SU-DHL-6 (cell line): Measurements from ENCODE around the gene PANK2.

Experiments
- H2AFZ ChIP-seq: fragments of 200-600 bp; sonication (generic); 2 replicates; pipeline ENCODE4 v1.6.1; 2014; ENCODE audit warnings: low read depth, mild to moderate bottlenecking, moderate library complexity, mixed read lengths, antibody characterized with exemption, low read length; ENCODE audit not compliant: severe bottlenecking
- H3F3A ChIP-seq: fragments of 200-600 bp; shearing (Covaris generic); 2 replicates; pipeline ENCODE4 v1.6.0; 2016; ENCODE audit warnings: antibody characterized with exemption, mild to moderate bottlenecking; ENCODE audit not compliant: insufficient read depth
- H3K27ac ChIP-seq: fragments of 200-600 bp; sonication (generic); 2 replicates; pipeline ENCODE4 v1.5.1; 2016; ENCODE audit warnings: low read depth, mild to moderate bottlenecking, low read length, moderate library complexity, mixed read lengths
- H3K27me3 ChIP-seq: fragments of 200-600 bp; sonication (generic), shearing (Covaris generic); 2 replicates; pipeline ENCODE4 v1.6.0; 2014; ENCODE audit warnings: mild to moderate bottlenecking, low read length
- H3K36me3 ChIP-seq: fragments of 200-600 bp; sonication (generic); 2 replicates; pipeline ENCODE4 v1.6.1; 2014; ENCODE audit warnings: mild to moderate bottlenecking, low read length, mixed read lengths
- H3K4me2 ChIP-seq: fragments of 300-600, 200-600 bp; shearing (Covaris generic), sonication (generic); 2 replicates; pipeline ENCODE4 v1.6.0; 2014; ENCODE audit warnings: low read length, low read depth, mild to moderate bottlenecking; ENCODE audit not compliant: poor library complexity, severe bottlenecking
- H3K4me3 ChIP-seq: fragments of 200-600 bp; sonication (generic); 2 replicates; pipeline ENCODE4 v1.5.1; 2014; ENCODE audit warnings: antibody characterized with exemption, low read length, mild to moderate bottlenecking, mixed read lengths; ENCODE audit not compliant: insufficient read depth, poor library complexity, severe bottlenecking
- H3K79me2 ChIP-seq: fragments of 200-600 bp; sonication (generic); 2 replicates; pipeline ENCODE4 v1.6.1; 2014; ENCODE audit warnings: mild to moderate bottlenecking, low read length, moderate library complexity; ENCODE audit not compliant: insufficient read depth
- H3K9ac ChIP-seq: fragments of 200-600 bp; sonication (generic); 2 replicates; pipeline ENCODE4 v1.7.0; 2014; ENCODE audit warnings: mild to moderate bottlenecking, low read length
- H3K9me2 ChIP-seq: fragments of 200-600 bp; sonication (generic); replicated peaks from 2 replicates; pipeline ENCODE4 v1.6.1; 2014; ENCODE audit warnings: low read length; ENCODE audit not compliant: insufficient read depth
- H3K9me3 ChIP-seq: fragments of 200-600 bp; sonication (generic); 2 replicates; pipeline ENCODE4 v1.6.1; 2014; ENCODE audit warnings: low read length, mixed read lengths; ENCODE audit not compliant: insufficient read depth
- H4K20me1 ChIP-seq: fragments of 200-600 bp; sonication (generic); 2 replicates; pipeline ENCODE4 v1.6.1; 2014; ENCODE audit warnings: low read depth, mild to moderate bottlenecking, antibody characterized with exemption, low read length, moderate library complexity, mixed read lengths
- EZH2phosphoT487 ChIP-seq: fragments of 200-600 bp; sonication (generic), shearing (Covaris generic); conservative IDR thresholded peaks from 2 replicates; pipeline ENCODE4 v1.6.1; 2018; ENCODE audit warnings: mild to moderate bottlenecking, antibody characterized with exemption, low read length, moderate library complexity, mixed read lengths
- TF ChIP-seq, protein P1 (sequence below): fragments of 200-600 bp; sonication (generic); IDR thresholded peaks from one replicate; pipeline ENCODE4 v1.5.1; 2017; ENCODE audit warnings: antibody characterized with exemption, mild to moderate bottlenecking, low read length, moderate library complexity; ENCODE audit not compliant: insufficient read depth, poor library complexity, severe bottlenecking

Gene PANK2

DNA sequence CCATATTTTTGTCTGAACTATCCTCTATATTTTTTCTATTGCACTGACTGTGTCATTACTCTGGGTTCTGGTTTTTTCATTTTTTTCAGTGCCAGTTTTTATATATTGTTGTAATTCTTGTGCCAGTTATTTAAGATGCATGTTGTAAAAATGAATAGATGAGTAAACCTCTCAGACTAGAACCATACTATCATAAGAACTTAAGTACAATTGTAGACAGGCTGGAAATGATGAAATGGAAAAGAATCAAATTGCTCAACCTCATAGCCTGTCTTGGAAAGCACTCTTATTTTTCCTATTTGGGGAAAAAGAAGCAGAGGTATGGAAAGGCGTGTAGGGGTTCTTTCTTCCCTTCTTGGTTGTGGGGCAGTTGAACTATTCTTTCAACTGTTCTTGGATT is 30.2 kb downstream of the PANK2 start:
- no peak overlapping the region for H3K4me2 ChIP-seq
- no peaks in the 10 kb centered on the region for H3F3A ChIP-seq
- no peaks in the 10 kb centered on the region for H3K9me3 ChIP-seq
- H3K4me3 ChIP-seq = no peak overlapping the region
- H4K20me1 ChIP-seq = peaks cover 33% of the 10 kb centered on the region
- H3K27ac ChIP-seq = no peak overlapping the region
- no peaks in the 10 kb centered on the region for H3K27me3 ChIP-seq
- H3K79me2 ChIP-seq = peaks cover 46% of the 10 kb centered on the region
- H3K36me3 ChIP-seq = peaks cover 49% of the 10 kb centered on the region; the same call in 1 of the 2 replicates
- H2AFZ ChIP-seq = no peak overlapping the region
- H3K9ac ChIP-seq = no peak overlapping the region
- no peaks in the 10 kb centered on the region for H3K9me2 ChIP-seq
- TF ChIP-seq, protein P1, sequence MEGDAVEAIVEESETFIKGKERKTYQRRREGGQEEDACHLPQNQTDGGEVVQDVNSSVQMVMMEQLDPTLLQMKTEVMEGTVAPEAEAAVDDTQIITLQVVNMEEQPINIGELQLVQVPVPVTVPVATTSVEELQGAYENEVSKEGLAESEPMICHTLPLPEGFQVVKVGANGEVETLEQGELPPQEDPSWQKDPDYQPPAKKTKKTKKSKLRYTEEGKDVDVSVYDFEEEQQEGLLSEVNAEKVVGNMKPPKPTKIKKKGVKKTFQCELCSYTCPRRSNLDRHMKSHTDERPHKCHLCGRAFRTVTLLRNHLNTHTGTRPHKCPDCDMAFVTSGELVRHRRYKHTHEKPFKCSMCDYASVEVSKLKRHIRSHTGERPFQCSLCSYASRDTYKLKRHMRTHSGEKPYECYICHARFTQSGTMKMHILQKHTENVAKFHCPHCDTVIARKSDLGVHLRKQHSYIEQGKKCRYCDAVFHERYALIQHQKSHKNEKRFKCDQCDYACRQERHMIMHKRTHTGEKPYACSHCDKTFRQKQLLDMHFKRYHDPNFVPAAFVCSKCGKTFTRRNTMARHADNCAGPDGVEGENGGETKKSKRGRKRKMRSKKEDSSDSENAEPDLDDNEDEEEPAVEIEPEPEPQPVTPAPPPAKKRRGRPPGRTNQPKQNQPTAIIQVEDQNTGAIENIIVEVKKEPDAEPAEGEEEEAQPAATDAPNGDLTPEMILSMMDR = no peak
- TF ChIP-seq EZH2phosphoT487 = no peak

DNA sequence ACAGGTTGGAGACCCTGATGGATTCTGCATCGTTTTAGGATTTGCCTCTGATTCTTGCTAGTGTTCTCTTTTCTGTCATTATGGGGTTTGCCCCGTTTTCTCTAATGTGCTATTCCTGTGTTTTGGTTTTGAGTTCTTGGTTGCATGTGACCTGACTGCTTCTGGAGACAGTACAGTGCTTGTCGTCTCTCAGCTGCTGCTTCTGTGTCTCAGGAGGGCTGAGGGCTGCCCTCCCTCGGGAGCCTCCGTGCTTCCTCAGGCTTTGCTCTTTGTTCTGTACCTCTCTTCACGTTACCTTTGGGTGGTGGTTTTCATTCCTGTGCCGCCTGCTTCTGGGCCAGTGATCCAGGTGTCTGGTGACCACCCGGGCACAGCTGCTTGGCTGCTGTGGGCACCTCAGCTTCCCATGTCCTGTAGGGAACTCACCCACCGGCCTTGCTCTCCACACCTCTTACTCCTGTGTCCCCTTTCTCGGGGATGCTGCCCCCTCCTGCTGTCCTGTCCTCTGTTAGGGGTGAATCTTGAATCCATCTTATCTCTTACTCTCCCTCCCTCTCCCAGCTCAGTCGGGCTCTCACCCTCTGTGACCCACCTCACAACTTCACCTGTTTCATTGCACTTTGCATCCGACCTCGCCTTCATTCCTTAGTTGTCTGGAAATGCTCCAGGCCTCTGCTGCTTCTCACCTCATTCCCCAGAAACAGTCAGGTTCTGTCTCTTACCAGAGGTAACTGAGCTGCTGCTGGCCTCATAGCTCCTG is 33.2 kb downstream of the PANK2 start:
- Histone ChIP-seq H3K9me3 (no peaks in the 10 kb centered on the region), H4K20me1 (peaks cover 20% of the 10 kb centered on the region), H3F3A (peaks cover 15% of the 10 kb centered on the region), H3K4me3 (no peak overlapping the region), H3K9ac (no peak overlapping the region), H2AFZ (no peak overlapping the region), H3K9me2 (no peaks in the 10 kb centered on the region), H3K4me2 (no peak overlapping the region), H3K79me2 (peaks cover 17% of the 10 kb centered on the region; the same call in 1 of the 2 replicates), H3K27me3 (no peaks in the 10 kb centered on the region), H3K27ac (no peak overlapping the region), H3K36me3 (peaks cover 28% of the 10 kb centered on the region; the same call in 1 of the 2 replicates)
- no peak for TF ChIP-seq EZH2phosphoT487
- TF ChIP-seq, protein P1 = no peak

DNA sequence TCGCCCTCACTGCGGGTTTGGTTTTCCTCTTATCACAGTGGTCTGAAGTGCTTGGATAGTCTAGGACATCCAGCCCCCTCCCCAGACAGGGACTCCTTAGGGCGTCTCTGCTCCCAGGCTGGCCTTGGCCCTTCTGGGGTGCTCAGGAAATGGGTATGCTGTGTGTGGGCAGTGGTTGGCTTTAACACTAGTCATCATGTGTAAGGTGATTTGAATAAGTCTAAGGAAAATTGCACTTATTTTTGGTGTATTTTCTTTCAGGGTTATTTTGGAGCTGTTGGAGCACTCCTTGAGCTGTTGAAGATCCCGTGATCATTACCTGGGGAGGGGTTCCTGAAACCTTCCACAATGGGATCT is 33.8 kb downstream of the PANK2 start:
- Histone ChIP-seq H2AFZ (no peak overlapping the region), H4K20me1 (peaks cover 18% of the 10 kb centered on the region), H3K27ac (no peak overlapping the region), H3K27me3 (no peaks in the 10 kb centered on the region), H3K9me3 (no peaks in the 10 kb centered on the region), H3K79me2 (peaks cover 14% of the 10 kb centered on the region; the same call in 1 of the 2 replicates), H3K9ac (no peak overlapping the region), H3F3A (peaks cover 21% of the 10 kb centered on the region), H3K9me2 (no peaks in the 10 kb centered on the region), H3K4me3 (no peak overlapping the region), H3K36me3 (peaks cover 24% of the 10 kb centered on the region; the same call in 1 of the 2 replicates), H3K4me2 (no peak overlapping the region)
- TF ChIP-seq, protein P1 = no peak
- TF ChIP-seq EZH2phosphoT487 = no peak
